ENCODE data around the gene NEBL.

Gene NEBL

DNA sequence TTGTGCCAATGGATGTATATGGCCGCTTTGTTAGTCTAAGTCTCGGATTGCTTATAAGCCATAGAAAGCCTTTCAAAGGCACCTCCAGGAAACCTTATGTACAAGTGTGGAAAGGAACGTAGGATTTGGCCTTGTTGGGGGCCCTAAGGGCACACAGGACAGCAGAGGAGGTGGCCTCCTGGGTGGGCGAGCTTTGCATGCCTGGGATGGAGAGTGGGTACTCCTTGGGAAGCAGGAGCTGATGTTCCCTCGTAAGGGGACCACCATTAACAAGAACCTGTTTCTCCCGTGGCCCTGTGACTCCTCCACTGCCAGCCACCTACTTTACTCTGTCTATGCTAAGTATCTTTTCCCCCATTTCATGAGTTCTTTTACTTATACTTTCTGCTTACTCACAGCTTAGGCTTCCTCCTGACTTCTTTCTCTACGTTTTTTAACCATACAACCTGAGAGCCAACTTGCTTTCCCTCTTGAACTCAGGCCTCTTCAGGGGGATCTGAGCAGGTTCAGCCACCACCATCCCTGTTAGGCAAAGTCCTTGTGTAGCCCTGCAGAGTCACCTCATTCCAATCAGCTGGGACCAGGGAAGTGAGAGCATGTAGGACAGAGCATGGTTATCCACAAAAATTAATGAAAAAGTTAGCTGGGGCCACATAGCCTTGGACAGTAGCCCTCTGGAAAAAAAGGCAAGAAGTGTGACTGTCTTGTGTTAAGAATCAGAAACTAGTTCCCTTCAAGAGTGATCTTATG, 118.9 kb downstream of the NEBL start:
- DNase-seq (ENCODE audit: low spot score), result no peak

DNA sequence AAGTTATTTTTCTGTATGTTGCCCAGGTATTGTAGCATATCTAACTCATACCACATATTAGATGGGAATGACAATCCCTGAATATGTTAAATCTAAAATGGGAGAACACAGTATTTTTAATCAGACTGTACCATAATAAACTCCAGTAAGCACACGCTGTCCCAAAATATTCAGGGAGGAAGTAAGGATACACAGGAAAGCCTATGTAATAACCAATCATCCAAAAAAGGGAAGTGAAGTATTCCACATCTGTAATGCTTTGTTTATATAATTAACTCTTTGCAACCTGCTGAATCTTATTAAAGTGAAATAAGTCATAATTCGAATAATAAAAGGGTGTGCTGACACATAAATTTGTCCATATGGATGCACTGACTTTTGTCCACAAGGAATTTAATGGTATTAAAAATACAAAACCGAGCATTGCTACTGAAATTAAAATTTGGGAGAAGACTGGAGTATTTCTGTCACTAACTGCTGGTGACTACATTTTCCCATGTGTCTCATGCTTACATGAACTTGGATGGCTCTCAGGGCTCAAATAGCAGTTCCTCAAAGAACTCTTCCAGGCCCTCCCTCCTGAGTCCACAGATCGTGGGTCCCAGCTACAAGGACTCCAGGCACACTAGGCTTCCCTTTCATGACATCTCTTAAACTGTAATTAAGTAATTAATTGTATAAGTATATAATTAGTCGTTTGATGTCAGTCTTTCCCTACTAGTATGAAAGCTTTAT, 120.6 kb downstream of the NEBL start:
- no peak for DNase-seq (ENCODE audit: low spot score)

DNA sequence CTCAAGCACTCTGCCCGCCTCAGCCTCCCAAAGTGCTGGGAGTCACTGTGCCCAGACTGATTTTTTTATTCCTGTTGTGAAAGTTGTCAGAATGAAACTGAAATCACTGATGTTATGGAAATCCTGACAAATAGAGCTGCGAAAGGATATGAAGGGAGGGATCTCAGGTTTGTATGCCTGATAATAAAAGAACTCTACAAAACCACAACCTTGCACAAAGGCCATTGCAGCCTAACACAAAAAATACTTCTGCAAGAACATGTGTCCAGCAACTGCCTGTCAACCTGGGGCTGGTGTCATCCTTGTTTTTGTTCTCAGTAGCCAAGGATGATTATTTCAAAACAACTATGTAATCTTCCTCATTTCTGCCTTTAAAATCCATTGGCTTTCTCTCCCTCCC, 126.1 kb downstream of the NEBL start:
- DNase-seq (ENCODE audit: low spot score), result no peak

DNA sequence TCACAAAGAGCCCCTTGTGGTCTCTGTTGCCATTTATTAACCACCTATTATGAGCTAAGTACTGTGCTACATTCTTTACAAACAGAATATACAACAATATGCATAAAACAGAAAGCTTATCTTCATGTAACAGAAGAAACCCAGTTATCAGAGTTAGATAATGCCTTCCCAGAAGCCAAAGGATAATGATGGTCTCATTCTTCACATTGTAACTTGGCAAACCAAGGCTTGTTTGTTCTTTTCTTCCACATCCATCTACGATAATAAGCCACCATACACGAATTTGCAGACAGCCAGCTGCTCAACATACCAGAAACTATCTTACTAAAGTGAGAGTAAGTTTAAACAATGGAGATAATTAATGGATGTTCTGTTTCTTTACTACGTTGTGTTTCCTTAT, 127.6 kb downstream of the NEBL start:
- DNase-seq (ENCODE audit: low spot score), result no peak

DNA sequence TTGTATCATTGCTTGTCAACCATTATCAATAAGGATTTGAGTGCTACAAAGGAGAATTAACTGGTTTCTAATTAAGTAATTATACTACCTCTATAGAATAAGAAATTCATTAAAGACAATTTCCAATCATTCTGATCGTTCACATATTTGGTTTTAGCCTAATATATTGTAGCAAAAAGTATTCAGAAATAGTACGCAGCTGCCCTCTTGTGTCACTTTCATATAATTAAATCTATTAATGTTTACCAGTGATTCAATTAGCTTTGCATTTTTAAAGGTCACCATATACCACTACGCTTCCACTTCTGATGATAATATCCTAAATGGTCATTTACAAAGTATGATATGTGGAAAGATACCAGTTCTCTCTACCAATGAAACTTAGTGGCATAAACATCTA, 128.3 kb downstream of the NEBL start:
- peak; percentile 41 for DNase-seq (ENCODE audit: low spot score)

DNA sequence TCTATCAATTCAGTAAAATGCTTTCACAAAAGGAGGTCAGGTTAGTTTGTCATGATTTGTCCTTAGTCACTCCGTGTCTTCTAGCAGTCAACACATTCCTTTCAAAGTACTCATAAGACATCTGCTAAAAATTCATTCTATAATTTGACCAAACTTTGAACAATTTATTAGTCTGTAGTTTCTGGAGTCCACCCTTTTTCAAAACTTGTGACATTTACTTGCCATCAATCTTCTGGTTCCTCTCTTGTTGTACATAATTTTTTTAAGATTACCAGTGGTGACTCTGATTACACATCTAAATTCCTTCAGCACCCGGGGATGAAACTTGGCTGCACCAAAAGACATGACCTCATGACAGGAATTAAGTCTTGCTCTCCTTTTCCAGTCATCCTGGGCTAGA, 130.1 kb downstream of the NEBL start:
- no peak for DNase-seq (ENCODE audit: low spot score)

DNA sequence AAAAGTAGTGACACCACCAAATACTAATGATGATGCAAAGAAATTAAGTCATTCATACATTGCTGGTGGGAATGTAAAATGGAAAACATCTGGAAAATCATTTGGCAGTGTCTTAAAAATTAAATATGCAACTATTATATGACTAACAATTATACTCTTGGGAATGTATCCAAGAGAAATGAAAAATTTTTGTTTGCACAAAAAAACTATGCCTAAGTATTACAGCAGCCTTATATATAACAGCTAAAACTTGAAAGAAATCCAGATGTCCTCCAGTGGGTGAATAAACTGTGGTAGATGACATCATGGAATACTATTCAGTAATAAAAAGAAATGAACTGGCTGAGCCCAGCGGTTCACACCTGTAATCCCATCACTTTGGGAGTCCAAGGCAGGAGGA, 132.0 kb downstream of the NEBL start:
- DNase-seq (ENCODE audit: low spot score), result no peak

DNA sequence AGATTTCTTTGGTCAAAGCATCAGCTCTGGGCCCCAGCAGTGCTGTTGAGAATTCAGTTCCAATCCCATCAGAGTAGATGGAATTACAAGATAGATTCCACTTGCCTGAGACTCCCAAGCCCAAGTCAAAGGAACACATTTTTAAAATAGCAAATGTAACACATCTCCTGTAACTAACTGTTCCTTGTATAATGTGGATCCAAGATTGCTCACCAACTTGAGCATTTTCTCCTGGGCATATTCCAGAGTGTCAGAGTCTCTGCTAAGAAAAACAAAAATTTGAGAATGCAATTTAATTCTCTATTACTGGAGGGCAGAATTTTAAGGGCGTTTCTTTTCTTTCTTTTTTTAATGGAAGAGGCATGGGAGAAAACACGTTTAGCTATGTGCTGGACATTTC, 136.7 kb downstream of the NEBL start:
- DNase-seq (ENCODE audit: low spot score), result no peak

DNA sequence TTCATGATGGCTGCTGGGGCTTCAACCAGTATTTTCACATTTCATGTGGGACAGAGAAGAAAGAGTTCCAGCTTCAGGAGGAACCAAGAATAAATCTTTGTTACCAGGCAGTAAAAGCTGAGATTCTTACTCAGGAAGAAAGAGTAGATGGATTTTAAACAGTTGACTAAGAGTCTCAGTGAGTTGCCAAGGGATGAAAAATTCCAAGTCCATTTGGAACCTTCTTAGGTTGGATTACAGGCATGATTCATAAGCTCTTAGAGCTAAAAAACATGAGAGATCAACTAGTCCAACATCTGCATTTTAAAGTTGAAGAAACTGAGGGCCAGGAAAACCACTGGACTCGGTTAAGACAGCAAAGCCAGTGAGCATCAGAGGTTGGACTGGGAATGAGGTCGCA, 148.6 kb downstream of the NEBL start:
- no peak for DNase-seq (ENCODE audit: low spot score)

DNA sequence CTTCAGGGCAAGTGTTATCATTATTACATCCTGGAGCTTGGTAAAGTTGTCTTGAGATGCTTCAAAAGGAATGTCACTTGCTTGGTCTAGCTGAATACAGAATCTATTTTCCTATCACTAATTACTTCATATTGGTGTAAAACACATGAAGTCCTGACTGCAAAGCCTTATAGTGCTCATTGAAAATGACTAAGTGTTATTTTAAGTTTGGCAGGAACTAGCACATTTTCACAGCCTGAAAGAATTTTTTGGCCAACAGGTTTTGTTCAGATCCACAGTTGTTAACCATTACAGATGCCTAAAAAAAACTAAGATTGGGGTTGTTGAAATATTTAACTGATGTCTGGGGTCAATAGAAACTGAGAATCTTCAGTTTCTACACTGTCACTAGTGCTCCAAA, 149.3 kb downstream of the NEBL start:
- DNase-seq (ENCODE audit: low spot score), result no peak

DNA sequence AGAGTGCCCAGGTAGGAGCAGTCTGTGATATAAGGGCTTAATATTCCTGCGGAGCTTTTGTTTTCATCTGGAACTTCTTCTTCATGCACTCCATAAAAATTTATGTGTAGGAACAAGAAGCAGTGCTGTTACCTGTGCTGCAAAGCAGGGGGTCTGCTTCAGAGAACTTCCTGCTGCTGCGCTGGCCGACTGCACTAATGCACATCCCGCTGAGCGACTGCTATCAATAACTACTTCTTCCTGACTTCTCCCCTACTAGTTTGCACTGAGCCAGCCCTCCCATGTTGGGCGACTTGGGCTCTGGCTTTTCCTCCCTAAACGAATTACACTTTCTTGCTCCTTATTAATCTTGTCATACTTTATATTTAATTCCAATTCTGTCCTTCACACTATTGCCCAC, 150.3 kb downstream of the NEBL start:
- no peak for DNase-seq (ENCODE audit: low spot score)

DNA sequence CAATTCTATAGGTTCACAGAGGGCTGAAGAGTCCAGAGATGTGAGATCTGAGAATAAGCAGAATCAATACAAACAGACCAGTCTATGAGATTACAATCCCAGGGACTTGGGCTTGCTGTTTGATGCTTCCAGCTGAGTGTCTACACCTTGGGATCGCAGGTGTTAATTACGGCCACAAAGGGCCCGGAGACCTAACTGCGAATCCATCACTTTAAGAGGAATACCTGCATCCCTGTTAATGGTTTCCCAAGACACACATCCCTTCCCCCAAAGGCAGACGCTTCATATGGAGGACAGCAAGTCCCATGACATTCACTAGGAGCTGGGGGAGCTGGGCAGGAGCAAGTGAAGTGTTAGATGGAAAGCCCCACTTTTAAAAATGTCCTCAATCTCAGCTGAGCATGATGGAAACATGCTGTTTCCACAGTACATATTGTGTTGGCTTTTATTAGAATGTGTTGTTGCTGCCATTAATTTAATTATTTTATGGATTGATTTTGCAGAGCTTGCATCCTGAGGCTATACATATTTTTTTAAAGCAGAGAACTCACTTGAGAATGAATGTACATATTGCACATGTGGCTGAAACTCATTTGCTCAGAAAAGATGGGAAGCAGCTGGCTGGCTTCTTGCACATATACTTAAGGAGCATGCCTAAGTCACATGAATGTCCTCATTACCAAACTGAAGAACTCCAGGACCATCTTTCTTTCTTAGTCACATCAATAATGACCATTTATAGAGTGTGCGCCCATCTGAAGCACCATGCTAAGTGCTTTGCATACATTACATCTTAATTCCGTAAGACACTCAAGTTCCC, 151.3 kb downstream of the NEBL start:
- no peak for DNase-seq (ENCODE audit: low spot score)

DNA sequence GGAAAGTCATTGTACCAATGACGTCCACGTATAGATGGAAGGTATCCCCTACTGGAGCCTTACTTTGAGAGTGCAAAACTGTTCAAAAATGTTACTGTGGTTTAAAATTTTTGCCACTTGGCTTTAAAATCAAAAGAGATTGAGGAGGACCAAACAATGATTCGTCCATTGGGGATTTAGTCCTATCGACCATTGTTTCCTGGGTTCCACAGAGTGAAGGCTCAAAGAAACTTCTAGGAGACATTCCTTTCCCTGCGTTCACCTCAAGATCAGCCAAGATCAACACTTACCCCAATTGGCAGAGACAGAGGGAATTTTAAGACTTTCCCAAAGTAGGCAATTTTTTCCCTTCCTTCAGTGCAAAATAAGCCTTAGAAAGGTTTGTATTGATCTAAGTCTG, 152.3 kb downstream of the NEBL start:
- DNase-seq (ENCODE audit: low spot score), result no peak

DNA sequence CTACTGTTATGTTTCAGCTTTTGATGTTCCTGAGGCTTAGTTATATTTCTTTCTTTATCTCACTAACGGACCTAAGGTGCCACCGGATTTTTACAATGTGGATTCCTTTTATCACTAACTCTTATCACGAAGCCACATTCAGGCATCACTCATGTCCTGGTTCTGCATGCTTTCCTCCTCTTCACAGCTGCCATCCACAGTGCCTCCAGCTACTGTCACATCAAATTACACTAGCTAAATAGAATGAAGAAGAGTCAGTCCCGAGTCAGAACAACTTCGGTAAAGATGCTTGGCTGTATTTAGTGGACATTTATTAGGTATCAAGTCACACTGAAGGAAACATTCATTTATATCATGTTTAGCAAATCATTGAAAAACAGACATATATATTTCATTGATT, 153.2 kb downstream of the NEBL start:
- no peak for DNase-seq (ENCODE audit: low spot score)

DNA sequence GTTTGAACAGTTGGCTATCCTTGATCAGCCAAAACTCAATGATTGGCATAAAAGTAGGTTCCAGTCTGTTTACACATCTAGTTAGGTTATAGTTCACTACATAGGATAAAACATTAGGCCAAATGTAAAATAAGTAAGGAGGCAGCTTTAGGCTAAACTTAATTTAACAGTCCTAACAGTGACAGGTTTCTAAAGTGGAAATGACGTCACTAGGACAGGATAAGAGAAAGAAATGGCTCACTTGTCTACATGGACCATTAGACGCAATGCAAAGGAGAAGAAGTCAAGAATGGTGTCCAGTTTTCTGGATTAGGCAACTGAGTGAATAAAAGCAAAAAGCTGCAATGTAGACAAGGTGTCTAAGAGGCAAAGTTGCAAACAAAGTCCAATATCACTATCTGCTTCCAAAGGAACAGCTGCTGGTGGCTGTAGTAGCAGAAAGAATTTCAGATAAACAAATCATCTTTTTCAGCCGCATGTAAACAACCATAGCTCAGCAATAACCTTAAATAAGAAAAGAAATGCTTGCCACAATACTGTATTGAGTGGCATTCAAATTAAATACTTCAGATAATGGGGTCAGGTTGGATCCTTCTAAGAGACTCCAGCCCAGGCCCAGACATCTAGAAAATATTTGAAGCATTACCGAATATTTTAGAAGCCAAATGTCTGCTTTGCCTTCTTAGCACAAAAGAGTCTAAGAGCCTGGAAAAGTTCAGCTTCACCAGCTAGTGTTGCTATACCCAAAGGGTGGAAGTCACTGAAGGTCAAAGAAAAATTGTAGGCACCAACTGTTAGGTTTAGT, 154.2 kb downstream of the NEBL start:
- no peak for DNase-seq (ENCODE audit: low spot score)

DNA sequence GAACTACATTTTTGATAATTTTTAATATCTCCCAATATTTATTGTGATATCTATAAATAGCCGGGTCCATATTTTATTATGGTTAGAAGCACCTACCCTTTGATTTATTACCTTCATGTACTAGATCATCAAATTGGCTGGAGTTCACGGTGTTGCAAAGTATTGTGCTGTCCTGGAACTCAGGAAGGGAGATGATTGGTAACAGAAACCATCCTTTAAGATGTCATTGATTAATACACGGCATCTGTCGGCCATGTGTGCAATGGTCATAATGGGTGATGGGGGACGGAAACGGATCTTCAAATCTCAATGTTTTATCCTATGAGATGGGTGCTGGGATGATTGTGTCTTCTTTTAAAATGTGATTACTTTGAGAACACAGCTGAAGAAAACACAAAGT, 157.0 kb downstream of the NEBL start:
- no peak for DNase-seq (ENCODE audit: low spot score)

DNA sequence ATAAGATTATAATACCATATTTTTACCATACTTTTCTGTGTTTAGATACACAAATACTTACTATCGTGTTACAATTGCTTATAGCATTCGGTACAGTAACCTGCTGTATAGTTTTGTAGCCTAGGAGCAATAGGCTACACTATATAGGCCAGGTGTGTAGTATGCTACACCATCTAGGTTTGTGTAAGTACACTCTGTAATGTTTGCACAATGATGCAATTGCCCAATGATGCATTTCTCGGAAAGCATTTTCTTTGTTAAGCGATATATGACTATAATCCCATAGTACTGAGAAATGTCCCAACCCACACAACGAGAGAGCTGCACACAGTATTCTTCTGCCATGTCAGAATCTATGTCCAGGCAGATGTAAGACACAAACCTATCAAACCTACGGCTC, 160.0 kb downstream of the NEBL start:
- no peak for DNase-seq (ENCODE audit: low spot score)
